Activated CD4-positive, alpha-beta T cell treated with anti-CD3 and anti-CD28 coated beads for 36 hours (primary cell): ENCODE measurements around the gene TMPRSS12. TPM values are rescaled to one million over a fixed set of nuclear protein-coding genes. Genes with fewer than 3 reads are reported as not detected.
A peak's percentile ranks its signal among the peaks of the same experiment; 100 is the strongest.

Experiments
- ATAC-seq: fragments of 200-7000 bp; cut with Tn5 transposase; one replicate; pipeline ENCODE4 v1.10.0; 2021; ENCODE audit warnings: mild to moderate bottlenecking, moderate library complexity
- CTCF ChIA-PET: fragments of 350-600 bp; sonication (Branson Sonifier 250); formaldehyde crosslinking; loops from one replicate; lab custom pipeline; 2021; ENCODE audit warnings: antibody characterized with exemption; lab: Charles Lee
- POLR2A ChIA-PET: fragments of 350-600 bp; sonication (Branson Sonifier 250); formaldehyde crosslinking; loops from one replicate; lab custom pipeline; 2021; ENCODE audit warnings: antibody characterized with exemption, inconsistent platforms; lab: Charles Lee
- DNase-seq: peaks from one replicate; pipeline ENCODE4 v3.0.0-alpha.2; 2020
- H3K27ac Mint-ChIP-seq: one replicate; pipeline ENCODE4 v1.8.0; 2021; ENCODE audit warnings: mixed read lengths
- H3K27me3 Mint-ChIP-seq: one replicate; pipeline ENCODE4 v1.8.0; 2021; ENCODE audit warnings: mixed read lengths
- H3K36me3 Mint-ChIP-seq: one replicate; pipeline ENCODE4 v1.8.0; 2021; ENCODE audit warnings: low read depth, mixed read lengths
- H3K4me1 Mint-ChIP-seq: one replicate; pipeline ENCODE4 v1.8.0; 2021; ENCODE audit warnings: mixed read lengths
- H3K4me3 Mint-ChIP-seq: one replicate; pipeline ENCODE4 v1.8.0; 2021; ENCODE audit warnings: mild to moderate bottlenecking, moderate library complexity, mixed read lengths
- H3K9me3 Mint-ChIP-seq: one replicate; pipeline ENCODE4 v1.8.0; 2021; ENCODE audit warnings: low read depth, mixed read lengths
- intact Hi-C, 2 experiments: fragments of 100-400 bp; cut with DNase I in 1 of 2; cut with micrococcal nuclease in 1 of 2; formaldehyde crosslinking; loops; one replicate each; pipeline versions ENCODE4 v1.14.2 to v1.15.1; 2022 to 2024; cut with DNase I, micrococcal nuclease
- total RNA-seq, 2 experiments: library from RNA; stranded (reverse); gene quantifications; one replicate each; pipeline ENCODE4 v1.2.3, GENCODE V29; 2021

The TMPRSS12 gene
- total RNA-seq, 2 experiments from 2014 or later: not detected

GRCh38 chr12:50914872-50915484, 72.3 kb downstream of the TMPRSS12 start:
- CTCF ChIA-PET: no interaction called here
- DNase-seq: no peak
- Mint-ChIP-seq H3K36me3 (peaks cover 15% of the 10 kb centered on the region), H3K4me3 (no peak overlapping the region), H3K27me3 (no peaks in the 10 kb centered on the region), H3K27ac (no peak overlapping the region), H3K9me3 (peaks cover 41% of the 10 kb centered on the region), H3K4me1 (peaks cover 3% of the 10 kb centered on the region)
- intact Hi-C loops: no loop called here
- no peak for ATAC-seq
- POLR2A ChIA-PET: interaction anchor here (0.7 kb wide), 1 partner anchor 401 kb away, joined by 4 read pairs; no protein-coding TSS in a partner anchor

GRCh38 chr12:50916292-50916691, 73.6 kb downstream of the TMPRSS12 start:
- Mint-ChIP-seq H3K9me3 (peaks cover 38% of the 10 kb centered on the region), H3K4me1 (peaks cover 3% of the 10 kb centered on the region), H3K27ac (no peak overlapping the region), H3K27me3 (no peaks in the 10 kb centered on the region), H3K4me3 (no peak overlapping the region), H3K36me3 (peaks cover 15% of the 10 kb centered on the region)
- POLR2A ChIA-PET: no interaction called here
- ATAC-seq (no peak), DNase-seq (no peak)
- CTCF ChIA-PET: interaction anchor here (0.6 kb wide), 1 partner anchor 16 kb away, joined by 3 read pairs; no protein-coding TSS in a partner anchor
- intact Hi-C loops: no loop called here

DNA sequence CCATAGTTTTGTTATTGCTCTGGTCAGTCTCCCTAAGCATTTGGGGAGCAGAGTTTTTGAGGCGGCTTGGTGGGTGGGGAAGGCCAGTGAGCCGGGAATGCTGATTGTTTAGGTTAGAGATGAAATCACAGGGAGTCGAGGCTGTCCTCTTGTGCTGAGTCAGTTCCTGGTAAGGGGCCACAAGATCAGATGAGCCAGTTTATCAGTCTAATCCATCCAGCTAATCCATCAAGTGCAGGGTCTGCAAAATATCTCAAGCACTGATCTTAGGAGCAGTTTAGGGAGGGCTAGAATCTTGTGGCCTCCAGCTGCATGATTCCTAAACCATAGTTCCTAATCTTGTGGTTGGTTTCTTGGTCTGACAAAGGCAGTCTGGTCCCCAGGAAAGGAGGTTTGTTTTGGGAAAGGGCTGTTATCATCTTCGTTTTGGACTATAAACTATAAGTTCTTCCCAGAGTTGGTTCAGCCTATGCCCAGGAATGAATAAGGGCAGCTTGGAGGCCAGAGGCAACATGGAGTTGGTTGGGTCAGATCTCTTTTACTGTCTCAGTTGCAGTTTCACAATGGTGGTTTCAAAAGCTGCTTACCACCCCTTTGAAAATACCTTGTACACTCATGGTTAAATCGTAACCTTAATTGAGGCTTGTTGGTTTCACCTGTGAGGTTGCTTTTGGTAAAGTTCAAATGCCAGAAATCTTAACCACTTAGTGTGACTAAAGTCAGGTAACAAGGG, 76.0 kb downstream of the TMPRSS12 start:
- DNase-seq: no peak
- H3K4me1 Mint-ChIP-seq: peaks cover 6% of the 10 kb centered on the region
- no peak overlapping the region for H3K27ac Mint-ChIP-seq
- no peak overlapping the region for H3K4me3 Mint-ChIP-seq
- ChIA-PET CTCF (no interaction called here), POLR2A (no interaction called here)
- peaks cover 20% of the 10 kb centered on the region for H3K9me3 Mint-ChIP-seq
- intact Hi-C loops: no loop called here
- H3K36me3 Mint-ChIP-seq: peaks cover 5% of the 10 kb centered on the region
- ATAC-seq: no peak
- peaks cover 2% of the 10 kb centered on the region for H3K27me3 Mint-ChIP-seq

DNA sequence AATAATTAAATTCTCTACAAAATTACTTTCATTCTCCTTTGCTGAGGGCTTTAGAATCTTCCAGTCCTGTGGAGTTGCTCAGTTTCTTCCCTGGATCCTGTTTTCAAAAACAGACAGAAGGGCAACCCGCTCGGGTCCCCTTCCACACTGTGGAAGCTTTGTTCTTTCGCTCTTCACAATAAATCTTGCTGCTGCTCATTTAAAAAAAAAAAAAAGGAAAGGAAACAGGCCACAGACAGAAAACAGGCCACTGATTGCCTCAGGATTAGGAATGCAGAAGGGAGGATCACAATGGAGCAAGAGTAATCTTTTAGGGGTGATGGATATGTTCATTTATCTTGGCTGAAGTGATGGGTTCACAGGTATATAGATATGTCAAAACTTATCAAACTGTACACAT, 80.1 kb downstream of the TMPRSS12 start:
- no peak for DNase-seq
- ChIA-PET CTCF (no interaction called here), POLR2A (no interaction called here)
- peaks cover under 1% of the 10 kb centered on the region for H3K9me3 Mint-ChIP-seq
- peaks cover 21% of the 10 kb centered on the region for H3K4me1 Mint-ChIP-seq
- no peak overlapping the region for H3K4me3 Mint-ChIP-seq
- peaks cover 2% of the 10 kb centered on the region for H3K27me3 Mint-ChIP-seq
- no peak for ATAC-seq
- intact Hi-C loops: no loop called here
- no peak overlapping the region for H3K27ac Mint-ChIP-seq
- H3K36me3 Mint-ChIP-seq: peaks cover 1% of the 10 kb centered on the region

DNA sequence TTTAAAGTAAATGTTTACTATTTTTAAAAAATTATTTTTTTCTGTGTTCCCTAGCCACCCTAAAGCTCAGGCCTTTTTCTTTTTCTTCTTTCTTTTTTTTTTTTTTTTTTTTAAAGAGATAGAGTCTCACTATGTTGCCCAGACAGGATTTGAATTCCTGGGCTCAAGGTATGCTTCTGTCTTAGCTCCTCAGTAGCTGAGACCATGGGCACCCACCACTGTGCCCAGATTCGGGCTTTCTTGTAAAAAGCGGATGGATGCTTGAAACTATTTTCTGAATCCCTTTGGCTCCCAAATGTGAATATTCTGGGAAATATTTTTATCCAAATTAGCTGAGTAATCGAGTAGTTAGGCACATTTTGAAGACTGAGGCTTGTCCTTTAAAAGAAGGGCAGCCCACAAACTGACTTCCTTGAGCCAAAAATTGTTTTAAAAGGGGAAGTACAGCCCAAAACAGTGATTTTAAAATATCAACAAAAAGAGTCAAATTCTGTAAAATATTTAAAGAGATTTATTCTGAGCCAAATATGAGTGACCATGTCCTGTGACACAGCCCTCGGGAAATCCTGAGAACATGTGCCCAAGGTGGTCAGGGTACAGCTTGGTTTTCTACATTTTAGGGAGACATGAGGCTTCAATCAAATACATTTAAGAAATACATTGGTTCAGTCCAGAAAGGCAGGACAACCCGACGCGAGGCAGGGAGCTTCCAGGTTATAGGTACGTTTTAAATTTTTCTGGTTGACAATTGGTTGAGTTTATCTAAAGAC, 80.8 kb downstream of the TMPRSS12 start:
- POLR2A ChIA-PET: no interaction called here
- intact Hi-C loops: loop anchor here in 1 of 2 experiments (2.0 kb wide), 1 partner anchor 59 kb away; no protein-coding TSS in a partner anchor

GRCh38 chr12:50924131-50924438, 81.4 kb downstream of the TMPRSS12 start:
- H3K27ac Mint-ChIP-seq: peak overlapping the region; percentile 33
- CTCF ChIA-PET: interaction anchor here (1.4 kb wide), 1 partner anchor 13 kb away, joined by 5 read pairs; no protein-coding TSS in a partner anchor

More for the DNA sequence above, 80.8 kb downstream of the TMPRSS12 start:
- no peaks in the 10 kb centered on the region for H3K36me3 Mint-ChIP-seq
- H3K27ac Mint-ChIP-seq: peak overlapping the region; percentile 33
- ATAC-seq: no peak
- CTCF ChIA-PET: no interaction called here
- peak overlapping the region; percentile 41 for H3K4me3 Mint-ChIP-seq
- no peak for DNase-seq
- peaks cover 21% of the 10 kb centered on the region for H3K4me1 Mint-ChIP-seq
- H3K9me3 Mint-ChIP-seq: no peaks in the 10 kb centered on the region
- H3K27me3 Mint-ChIP-seq: peaks cover 2% of the 10 kb centered on the region

DNA sequence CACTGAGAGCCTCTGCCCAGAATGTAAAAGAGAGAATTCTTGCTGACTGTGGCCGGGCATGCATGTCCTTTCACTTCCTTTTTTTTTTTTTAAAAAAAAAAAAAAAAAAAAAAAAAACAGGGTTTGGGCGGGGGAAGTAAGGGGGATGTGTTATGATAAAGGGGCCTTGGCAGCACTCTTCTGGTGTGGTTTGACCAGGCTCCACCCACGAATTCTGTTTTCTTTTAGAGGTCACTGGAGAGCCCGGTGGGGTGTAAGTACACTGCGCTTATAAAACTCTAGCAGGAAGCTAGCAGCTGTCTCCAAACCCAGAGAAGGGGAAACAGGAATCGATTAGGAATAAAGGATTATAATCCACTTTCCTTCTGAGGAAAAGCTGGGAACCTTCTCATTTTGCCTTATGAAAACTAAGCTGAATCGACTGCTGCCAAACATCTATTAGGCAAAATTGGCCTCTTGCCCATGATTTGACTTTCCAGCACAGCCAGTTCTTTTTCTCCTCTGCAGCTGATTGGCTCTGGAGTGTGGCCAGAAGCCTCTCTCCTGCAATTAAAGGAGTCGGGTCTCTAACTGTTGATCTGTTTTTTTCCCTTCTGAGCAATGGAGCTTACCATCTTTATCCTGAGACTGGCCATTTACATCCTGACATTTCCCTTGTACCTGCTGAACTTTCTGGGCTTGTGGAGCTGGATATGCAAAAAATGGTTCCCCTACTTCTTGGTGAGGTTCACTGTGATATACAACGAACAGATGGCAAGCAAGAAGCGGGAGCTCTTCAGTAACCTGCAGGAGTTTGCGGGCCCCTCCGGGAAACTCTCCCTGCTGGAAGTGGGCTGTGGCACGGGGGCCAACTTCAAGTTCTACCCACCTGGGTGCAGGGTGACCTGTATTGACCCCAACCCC, 82.0 kb downstream of the TMPRSS12 start:
- ATAC-seq (peak; percentile 58), DNase-seq (peak; percentile 17)
- POLR2A ChIA-PET: no interaction called here
- H3K4me1 Mint-ChIP-seq: peaks cover 18% of the 10 kb centered on the region
- peak overlapping the region; percentile 41 for H3K4me3 Mint-ChIP-seq
- no peaks in the 10 kb centered on the region for H3K9me3 Mint-ChIP-seq
- H3K27me3 Mint-ChIP-seq: peaks cover 2% of the 10 kb centered on the region
- H3K36me3 Mint-ChIP-seq: no peaks in the 10 kb centered on the region
- intact Hi-C loops: loop anchor here in 1 of 2 experiments (2.0 kb wide), 1 partner anchor 58 kb away; no protein-coding TSS in a partner anchor
- CTCF ChIA-PET: interaction anchor here (0.7 to 1.4 kb wide), 3 partner anchors 12 to 467 kb away, joined by 3 to 5 read pairs (median 3); partner anchors contain the start of gene GALNT6
- H3K27ac Mint-ChIP-seq: peak overlapping the region; percentile 33

More at GRCh38 chr12:50924131-50924438, 81.4 kb downstream of the TMPRSS12 start:
- Mint-ChIP-seq H3K4me3 (peak overlapping the region; percentile 41), H3K9me3 (no peaks in the 10 kb centered on the region), H3K36me3 (no peaks in the 10 kb centered on the region), H3K27me3 (peaks cover 2% of the 10 kb centered on the region), H3K4me1 (peaks cover 18% of the 10 kb centered on the region)
- ATAC-seq (no peak), DNase-seq (no peak)
- POLR2A ChIA-PET: no interaction called here
- intact Hi-C loops: loop anchor here in 1 of 2 experiments (2.0 kb wide), 1 partner anchor 59 kb away; no protein-coding TSS in a partner anchor

- intact Hi-C loops: loop anchor here in 1 of 2 experiments (2.0 kb wide), 1 partner anchor 58 kb away; no protein-coding TSS in a partner anchor
- Mint-ChIP-seq H3K4me3 (peak overlapping the region; percentile 31), H3K27ac (no peak overlapping the region), H3K36me3 (no peaks in the 10 kb centered on the region), H3K9me3 (no peaks in the 10 kb centered on the region), H3K27me3 (peaks cover 2% of the 10 kb centered on the region), H3K4me1 (peaks cover 18% of the 10 kb centered on the region)
- CTCF ChIA-PET: interaction anchor here (0.7 to 1.4 kb wide), 4 partner anchors 12 to 466 kb away, joined by 3 to 5 read pairs (median 3); partner anchors contain the start of gene GALNT6
- no peak for DNase-seq
- no peak for ATAC-seq
- POLR2A ChIA-PET: no interaction called here
Observed at GRCh38 chr12:50925342-50925651, 82.6 kb downstream of the TMPRSS12 start.

- ChIA-PET POLR2A (no interaction called here), CTCF (interaction anchor here (1.0 to 1.4 kb wide), 2 partner anchors 48 to 327 kb away, joined by 3 read pairs; no protein-coding TSS in a partner anchor)
- DNase-seq (no peak), ATAC-seq (no peak)
- peaks cover 2% of the 10 kb centered on the region for H3K27me3 Mint-ChIP-seq
- H3K4me1 Mint-ChIP-seq: peaks cover 18% of the 10 kb centered on the region
- no peak overlapping the region for H3K4me3 Mint-ChIP-seq
- H3K36me3 Mint-ChIP-seq: no peaks in the 10 kb centered on the region
- intact Hi-C loops: loop anchor here in 1 of 2 experiments (2.0 kb wide), 1 partner anchor 57 kb away; no protein-coding TSS in a partner anchor
- H3K9me3 Mint-ChIP-seq: no peaks in the 10 kb centered on the region
- H3K27ac Mint-ChIP-seq: no peak overlapping the region
Observed at GRCh38 chr12:50925920-50926319, 83.2 kb downstream of the TMPRSS12 start.

DNA sequence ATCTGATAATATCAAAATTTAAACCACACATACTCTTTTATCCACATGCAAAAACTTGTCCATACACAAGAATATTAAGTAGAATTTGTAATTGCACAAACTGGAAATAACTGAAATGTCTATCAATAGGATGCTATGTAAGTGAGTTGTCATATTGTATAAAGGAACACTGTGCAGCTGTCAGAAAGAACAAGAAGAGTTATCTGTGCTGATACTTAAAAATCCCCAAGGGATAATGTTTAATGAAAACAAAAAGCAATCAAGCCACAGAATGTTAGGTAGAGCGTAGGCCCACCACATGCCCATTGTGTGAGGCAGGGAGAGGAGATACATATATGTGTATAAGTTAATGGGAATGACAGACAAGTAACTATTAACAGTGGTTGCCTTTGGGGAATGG, 83.7 kb downstream of the TMPRSS12 start:
- Mint-ChIP-seq H3K27me3 (peaks cover 2% of the 10 kb centered on the region), H3K27ac (no peak overlapping the region), H3K4me1 (peaks cover 18% of the 10 kb centered on the region), H3K4me3 (no peak overlapping the region), H3K9me3 (no peaks in the 10 kb centered on the region), H3K36me3 (no peaks in the 10 kb centered on the region)
- intact Hi-C loops: no loop called here
- DNase-seq (no peak), ATAC-seq (no peak)
- ChIA-PET CTCF (interaction anchor here (0.6 to 1.0 kb wide), 3 partner anchors 130 to 326 kb away, joined by 3 read pairs; no protein-coding TSS in a partner anchor), POLR2A (no interaction called here)
